Measurements from ENCODE around the gene SH3GL3.

- TF ChIP-seq POLR2AphosphoS5 (IDR thresholded peaks at IDR 0.05; ENCODE audit: low read depth, low read length) (no peak), SIN3A (IDR thresholded peaks at IDR 0.05; ENCODE audit: borderline replicate concordance, insufficient read depth, low read length) (no peak)
These were observed 134.2 kb downstream of the SH3GL3 start for GRCh38 chr15:83581381-83581780.

Data from PFSK-1 (cell line).